Spleen (tissue), 11 donors: ENCODE measurements around the gene MEOX1. TPM values are rescaled to one million over a fixed set of nuclear protein-coding genes. Genes with fewer than 3 reads are reported as not detected.

ENCODE experiments used
- DNase-seq: peaks from one replicate; pipeline ENCODE4 v3.0.0-alpha.2; 2020
- H3K27ac ChIP-seq, 8 donors: fragments of 200-600 bp; sonication (generic) in 7 of 8; 1 replicate in 4 of 8; 2 replicates in 4 of 8; pipeline versions ENCODE4 v1.5.0 to v1.8.0; 2016 to 2021; ENCODE audit warnings: inconsistent platforms in 4 of 8, mild to moderate bottlenecking in 4 of 8, moderate library complexity in 1 of 8
- H3K27me3 ChIP-seq, 7 donors: fragments of 200-600 bp; sonication (generic) in 6 of 7; replicated peaks in 1 of 7; 1 replicate in 4 of 7; 2 replicates in 3 of 7; pipeline versions ENCODE4 v1.5.0 to v1.8.0; 2016 to 2021; ENCODE audit warnings: inconsistent platforms in 3 of 7, mild to moderate bottlenecking in 1 of 7
- H3K36me3 ChIP-seq, 6 donors: fragments of 200-600 bp; sonication (generic) in 5 of 6; 1 replicate in 4 of 6; 2 replicates in 2 of 6; pipeline versions ENCODE4 v1.5.0 to v1.8.0; 2016 to 2021; ENCODE audit warnings: inconsistent platforms in 2 of 6
- H3K4me1 ChIP-seq, 6 donors: fragments of 200-600 bp; sonication (generic) in 5 of 6; 1 replicate in 3 of 6; 2 replicates in 3 of 6; pipeline versions ENCODE4 v1.5.0 to v1.8.0; 2016 to 2021; ENCODE audit warnings: inconsistent platforms in 3 of 6
- H3K4me3 ChIP-seq, 8 donors: fragments of 200-600 bp; sonication (generic) in 7 of 8; 1 replicate in 4 of 8; 2 replicates in 4 of 8; pipeline versions ENCODE4 v1.5.0 to v1.8.0; 2016 to 2021; ENCODE audit warnings: inconsistent platforms in 4 of 8, mild to moderate bottlenecking in 4 of 8, moderate library complexity in 2 of 8
- H3K9me3 ChIP-seq, 8 donors: fragments of 200-600 bp; sonication (generic) in 7 of 8; 1 replicate in 4 of 8; 2 replicates in 4 of 8; pipeline versions ENCODE4 v1.5.0 to v1.8.0; 2016 to 2021; ENCODE audit warnings: inconsistent platforms in 4 of 8
- POLR2A ChIP-seq, 3 donors: fragments of 450-650 bp; IDR thresholded peaks; one replicate each; pipeline ENCODE4 v1.5.1; 2017; ENCODE audit warnings: antibody characterized with exemption in 3 of 3, mild to moderate bottlenecking in 1 of 3
- POLR2AphosphoS5 ChIP-seq, 3 donors: sonication (generic); formaldehyde crosslinking; IDR thresholded peaks; one replicate each; pipeline ENCODE4 v1.5.1; 2017; ENCODE audit warnings: antibody characterized with exemption in 3 of 3
- WGBS, 5 donors: extraction: QIAGEN DNeasy Blood & Tissue Kit in 3 of 5; methylation state at CpG; one replicate each; pipeline versions ENCODE4 v1.1.5 to v1.1.7; 2013 to 2018; 5-methylcytosine and 5-hydroxymethylcytosine counted together
- intact Hi-C: fragments of 100-400 bp; cut with DNase I; formaldehyde crosslinking; loops from one replicate; pipeline ENCODE4 v1.15.0; 2023; ENCODE audit warnings: low total_unique reads
- polyA plus RNA-seq, 3 donors: library from polyadenylated mRNA; stranded (reverse); fragments of 200-250 nt; gene quantifications; one replicate each; pipeline ENCODE4 v1.2.1, GENCODE V29; 2013
- total RNA-seq, 7 donors: library from RNA; depleted of rRNA in 3 of 7; stranded (reverse); fragments of >200 nt in 3 of 7; fragmentation: NEBNext Ultra II Directional in 4 of 7; extraction: Animal tissue kit (Norgen Biotek cat#: 25700) in 4 of 7; gene quantifications; one replicate each; pipeline versions ENCODE4 v1.1.0 to v1.2.1, GENCODE V29; 2016 to 2021
- TF ChIP-seq, protein P1 (sequence below), 11 experiments: fragments of 200-600 bp in 7 of 11; fragments of 450-650 bp in 4 of 11; sonication (generic) in 4 of 11; IDR thresholded peaks in 8 of 11; conservative IDR thresholded peaks in 3 of 11; 1 replicate in 7 of 11; 2 replicates in 4 of 11; pipeline versions ENCODE4 v1.4.0 to v1.8.0; 2016 to 2021; ENCODE audit warnings: antibody characterized with exemption in 11 of 11, inconsistent platforms in 4 of 11, mild to moderate bottlenecking in 1 of 11
- donor health status: healthy with polysubstance abuse.
- donor health status: DM: no; HTN: no; CAD: no; lungs with moderate emphysema.
- donor health status: DM: no; HTN: no; CAD: no.
- donor health status: Bipolar disorder and iron deficiency.
- donor health status: healthy.
- donor health status: DM: no; HTN: no; CAD: no.
- donor health status: DM: yes; HTN: yes; CAD: no.

The MEOX1 gene
- total and polyA plus RNA-seq, 10 donors: 4.1 to 46.9 (median 14.4) TPM

DNA sequence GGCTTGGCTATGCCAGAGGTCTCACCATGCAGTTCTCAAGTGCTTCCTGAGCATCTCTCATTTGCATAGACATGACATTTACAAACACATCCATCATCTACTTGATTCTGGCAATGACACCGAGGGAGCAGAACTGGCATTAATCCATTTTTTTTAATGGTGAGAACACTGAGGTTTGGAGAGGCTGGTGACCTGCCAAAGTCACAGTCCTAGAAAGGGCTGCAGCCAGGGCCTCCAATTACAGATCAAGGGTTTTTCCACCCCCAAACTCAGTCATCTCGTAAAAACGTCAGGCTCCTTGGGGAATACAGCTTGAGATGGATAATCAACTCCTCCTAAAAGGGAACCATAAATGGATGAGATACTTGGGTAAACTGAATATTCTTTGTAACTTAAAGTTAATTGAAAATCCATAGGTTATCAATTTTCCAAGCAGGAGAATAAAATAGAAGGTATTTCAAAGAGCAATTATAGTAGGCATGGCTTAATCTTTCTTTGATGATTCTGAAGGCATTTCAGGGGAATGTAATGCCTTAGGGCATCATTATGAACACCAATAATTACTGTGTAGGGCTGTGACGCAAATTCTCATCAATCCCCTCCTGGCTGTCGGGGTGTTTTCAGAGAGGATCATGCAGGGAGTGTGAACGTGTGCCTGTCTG lies 9.4 kb upstream of the MEOX1 start:
- H3K4me3 ChIP-seq: no peak overlapping the region
- H3K36me3 ChIP-seq: no peaks in the 10 kb centered on the region
- intact Hi-C loops: no loop called here
- no peaks in the 10 kb centered on the region for H3K9me3 ChIP-seq
- peak overlapping the region in 1 of 8 donors; percentile 32 for H3K27ac ChIP-seq
- DNase-seq: no peak
- 56 to 80% (median 69%) methylated on average over 6 of the region's 6 CpGs for WGBS, 5 donors
- no peaks in the 10 kb centered on the region for H3K27me3 ChIP-seq
- TF ChIP-seq POLR2A (IDR thresholded peaks at IDR 0.05) (no peak), POLR2AphosphoS5 (IDR thresholded peaks at IDR 0.05) (no peak)
- TF ChIP-seq, protein P1, sequence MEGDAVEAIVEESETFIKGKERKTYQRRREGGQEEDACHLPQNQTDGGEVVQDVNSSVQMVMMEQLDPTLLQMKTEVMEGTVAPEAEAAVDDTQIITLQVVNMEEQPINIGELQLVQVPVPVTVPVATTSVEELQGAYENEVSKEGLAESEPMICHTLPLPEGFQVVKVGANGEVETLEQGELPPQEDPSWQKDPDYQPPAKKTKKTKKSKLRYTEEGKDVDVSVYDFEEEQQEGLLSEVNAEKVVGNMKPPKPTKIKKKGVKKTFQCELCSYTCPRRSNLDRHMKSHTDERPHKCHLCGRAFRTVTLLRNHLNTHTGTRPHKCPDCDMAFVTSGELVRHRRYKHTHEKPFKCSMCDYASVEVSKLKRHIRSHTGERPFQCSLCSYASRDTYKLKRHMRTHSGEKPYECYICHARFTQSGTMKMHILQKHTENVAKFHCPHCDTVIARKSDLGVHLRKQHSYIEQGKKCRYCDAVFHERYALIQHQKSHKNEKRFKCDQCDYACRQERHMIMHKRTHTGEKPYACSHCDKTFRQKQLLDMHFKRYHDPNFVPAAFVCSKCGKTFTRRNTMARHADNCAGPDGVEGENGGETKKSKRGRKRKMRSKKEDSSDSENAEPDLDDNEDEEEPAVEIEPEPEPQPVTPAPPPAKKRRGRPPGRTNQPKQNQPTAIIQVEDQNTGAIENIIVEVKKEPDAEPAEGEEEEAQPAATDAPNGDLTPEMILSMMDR (IDR thresholded peaks at IDR 0.05 in 8 of 11, conservative IDR thresholded peaks at IDR 0.05 in 3 of 11): no peak
- peaks cover 2 to 39% (median 19%) of the 10 kb centered on the region in 6 donors for H3K4me1 ChIP-seq

DNA sequence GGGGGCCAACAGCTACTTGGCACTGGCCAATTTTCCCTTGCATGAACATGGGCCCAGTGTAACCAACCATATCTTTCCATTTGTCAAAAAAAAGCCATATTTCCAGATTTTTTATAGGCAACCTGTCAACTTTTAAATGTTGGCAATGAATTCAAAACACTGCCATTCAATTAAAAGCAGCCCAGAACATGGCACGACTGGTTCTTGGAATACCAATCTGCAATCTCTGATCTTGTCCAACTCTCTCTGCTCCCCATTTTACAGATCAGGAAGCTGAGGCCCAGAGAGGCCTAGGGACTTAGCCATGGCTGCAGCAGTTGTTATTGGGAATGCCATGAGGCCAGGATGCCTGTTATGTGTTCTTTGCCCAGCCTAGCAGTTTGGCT lies 8.9 kb upstream of the MEOX1 start:
- no peak for DNase-seq
- WGBS, 5 donors: 86 to 97% (median 88%) methylated on average over 1 of the region's 1 CpG
- H3K4me1 ChIP-seq: peaks cover 2 to 39% (median 21%) of the 10 kb centered on the region in 6 donors
- H3K36me3 ChIP-seq: no peaks in the 10 kb centered on the region
- no peaks in the 10 kb centered on the region for H3K27me3 ChIP-seq
- no peak overlapping the region for H3K4me3 ChIP-seq
- TF ChIP-seq POLR2A (IDR thresholded peaks at IDR 0.05): no peak
- TF ChIP-seq POLR2AphosphoS5 (IDR thresholded peaks at IDR 0.05): no peak
- TF ChIP-seq, protein P1 (IDR thresholded peaks at IDR 0.05 in 8 of 11, conservative IDR thresholded peaks at IDR 0.05 in 3 of 11): no peak
- intact Hi-C loops: no loop called here
- H3K9me3 ChIP-seq: no peaks in the 10 kb centered on the region
- H3K27ac ChIP-seq: peak overlapping the region in 2 of 8 donors; percentile 22 to 32

DNA sequence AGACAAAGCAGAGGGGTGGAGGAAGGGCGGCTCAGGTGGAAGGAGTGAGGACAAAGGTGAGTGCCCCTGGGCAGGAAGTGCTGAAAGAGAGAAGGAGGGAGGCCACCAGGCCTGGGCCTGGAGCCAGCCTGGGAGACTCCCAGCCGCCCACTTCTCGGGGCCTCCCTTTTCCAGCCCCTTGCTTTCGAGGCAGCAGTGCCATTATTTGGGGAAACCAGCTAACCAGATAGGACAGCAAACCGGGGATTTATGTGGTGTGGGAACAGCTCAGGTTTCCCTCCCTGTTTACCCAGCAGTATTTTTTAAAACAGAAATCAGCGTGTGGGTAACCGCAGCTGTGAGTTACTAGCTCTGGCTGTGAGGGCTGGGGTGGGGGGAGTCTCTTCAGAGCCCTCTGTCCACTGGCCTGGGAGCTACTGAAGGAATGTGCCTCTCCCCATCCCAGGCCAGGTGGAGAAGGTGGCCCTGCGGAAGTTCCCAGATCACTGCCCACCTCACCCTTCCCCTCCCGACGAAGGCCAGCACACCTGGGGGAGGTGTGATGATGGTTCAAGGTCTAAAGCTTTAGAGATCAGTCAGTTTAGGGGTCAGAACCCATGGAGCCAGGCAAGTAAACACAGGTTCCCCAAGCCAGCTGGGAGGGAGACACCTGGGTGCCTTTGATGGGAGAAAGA lies 8.4 kb upstream of the MEOX1 start:
- peak overlapping the region in 4 of 8 donors; percentile 22 to 50 (median 31) for H3K27ac ChIP-seq
- H3K36me3 ChIP-seq: no peaks in the 10 kb centered on the region
- 42 to 55% (median 52%) methylated on average over 9 to 10 of the region's 10 CpGs for WGBS, 5 donors
- intact Hi-C loops: no loop called here
- no peaks in the 10 kb centered on the region for H3K27me3 ChIP-seq
- peaks cover 2 to 43% (median 24%) of the 10 kb centered on the region in 6 donors for H3K4me1 ChIP-seq
- DNase-seq: no peak
- no peaks in the 10 kb centered on the region for H3K9me3 ChIP-seq
- H3K4me3 ChIP-seq: no peak overlapping the region
- no peak for TF ChIP-seq POLR2AphosphoS5 (IDR thresholded peaks at IDR 0.05)
- TF ChIP-seq POLR2A (IDR thresholded peaks at IDR 0.05): no peak
- TF ChIP-seq, protein P1 (IDR thresholded peaks at IDR 0.05 in 8 of 11, conservative IDR thresholded peaks at IDR 0.05 in 3 of 11): no peak

DNA sequence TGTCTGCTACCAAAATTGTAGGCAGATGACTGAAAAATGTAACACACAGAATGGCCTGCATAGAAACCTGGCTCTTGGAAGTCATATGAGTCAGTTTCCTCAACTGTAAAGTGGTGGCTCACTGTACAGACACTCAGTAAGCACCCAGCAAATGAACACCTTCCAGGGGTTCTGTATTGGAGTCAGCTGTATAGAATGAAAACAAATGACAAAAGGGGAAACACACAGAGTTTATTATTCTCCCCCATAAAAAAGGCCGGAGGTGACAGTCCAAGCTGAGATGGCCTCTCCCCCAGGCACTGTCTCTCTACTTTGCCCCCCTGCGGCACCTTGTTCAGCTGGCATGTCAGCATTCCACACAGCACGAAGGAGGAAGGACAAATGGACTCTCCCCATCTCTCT lies 6.2 kb upstream of the MEOX1 start:
- Histone ChIP-seq H3K27me3 (peaks cover 0 to 2% (median 0%) of the 10 kb centered on the region in 7 donors), H3K4me3 (no peak overlapping the region), H3K9me3 (no peaks in the 10 kb centered on the region), H3K27ac (no peak overlapping the region), H3K4me1 (peaks cover 2 to 47% (median 29%) of the 10 kb centered on the region in 6 donors), H3K36me3 (no peaks in the 10 kb centered on the region)
- WGBS, 5 donors: 84 to 92% (median 90%) methylated on average over 3 of the region's 3 CpGs
- intact Hi-C loops: no loop called here
- TF ChIP-seq, protein P1 (IDR thresholded peaks at IDR 0.05 in 8 of 11, conservative IDR thresholded peaks at IDR 0.05 in 3 of 11): no peak
- no peak for DNase-seq
